ENCODE measurements around the gene KLK14. TPM values are rescaled to one million over a fixed set of nuclear protein-coding genes. Genes with fewer than 3 reads are reported as not detected.

KLK14 gene
- total RNA-seq, 2 experiments from 2014 or later: 0.84 TPM; not detected in 1

DNA sequence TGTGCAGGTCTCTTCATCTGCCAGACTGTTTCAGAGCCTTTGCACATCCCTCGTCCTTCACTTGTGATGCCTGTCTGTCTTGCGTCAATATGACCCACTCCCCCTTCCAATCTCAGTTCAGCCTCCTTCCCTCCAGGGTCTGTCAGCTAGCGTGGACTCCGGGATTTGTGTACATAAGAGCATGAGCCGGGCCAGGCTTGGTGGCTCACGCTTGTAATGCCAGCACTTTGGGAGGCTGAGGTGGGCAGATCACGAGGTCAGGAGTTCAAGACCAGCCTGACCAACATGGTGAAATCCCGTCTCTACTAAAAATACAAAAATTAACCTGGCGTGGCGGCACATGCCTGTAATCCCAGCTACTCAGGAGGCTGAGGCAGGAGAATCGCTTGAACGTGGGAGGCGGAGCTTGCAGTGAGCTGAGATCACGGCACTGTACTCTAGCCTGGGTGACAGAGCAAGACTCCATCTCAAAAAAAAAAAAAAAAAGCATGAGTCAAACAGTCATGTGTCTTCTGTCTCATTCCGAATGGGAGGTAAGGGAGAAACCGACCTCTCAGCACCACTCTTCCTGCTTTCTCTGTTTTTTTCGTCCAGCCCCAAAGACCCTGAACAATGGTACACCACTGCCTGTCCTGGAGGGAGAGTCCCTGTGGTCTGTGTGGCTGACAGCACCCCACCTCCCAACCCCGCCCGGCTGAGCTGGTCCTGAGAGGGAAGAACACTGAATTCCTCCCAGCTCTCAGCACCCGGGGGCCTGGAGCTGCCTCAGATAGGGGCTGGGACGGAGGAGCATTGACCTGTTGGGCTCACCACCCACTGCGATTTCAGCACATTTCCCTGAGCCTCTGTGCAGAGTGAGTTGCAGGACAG lies 39.7 kb upstream of the KLK14 start:
- Histone ChIP-seq H2AFZ (ENCODE audit: low read length) (no peak overlapping the region), H4K20me1 (ENCODE audit: insufficient read depth, low read length) (no peaks in the 10 kb centered on the region), H3K9me2 (ENCODE audit: insufficient read depth, low read length) (no peaks in the 10 kb centered on the region), H3K9me3 (ENCODE audit: low read length) (no peaks in the 10 kb centered on the region), H3K4me2 (ENCODE audit: low read length) (no peak overlapping the region), H3K79me2 (ENCODE audit: insufficient read depth, low read depth, low read length) (no peaks in the 10 kb centered on the region), H3K27ac (ENCODE audit: low read depth, low read length, poor library complexity, severe bottlenecking) (no peak overlapping the region), H3K4me3 (ENCODE audit: low read depth, low read length, poor library complexity, severe bottlenecking) (no peak overlapping the region), H3K36me3 (ENCODE audit: insufficient read depth, low read length) (no peaks in the 10 kb centered on the region), H3K4me1 (ENCODE audit: insufficient read depth, low read length, poor library complexity, severe bottlenecking) (peaks cover 12% of the 10 kb centered on the region)
- ChIA-PET POLR2A (no interaction called here), CTCF (ENCODE audit: unreplicated experiment) (no interaction called here)
- intact Hi-C loops (cut with micrococcal nuclease; ENCODE audit: unreplicated experiment): no loop called here
- no peak for TF ChIP-seq EZH2phosphoT487 (IDR thresholded peaks at IDR 0.05; ENCODE audit: borderline replicate concordance, low read depth, low read length)
- TF ChIP-seq, protein P1, sequence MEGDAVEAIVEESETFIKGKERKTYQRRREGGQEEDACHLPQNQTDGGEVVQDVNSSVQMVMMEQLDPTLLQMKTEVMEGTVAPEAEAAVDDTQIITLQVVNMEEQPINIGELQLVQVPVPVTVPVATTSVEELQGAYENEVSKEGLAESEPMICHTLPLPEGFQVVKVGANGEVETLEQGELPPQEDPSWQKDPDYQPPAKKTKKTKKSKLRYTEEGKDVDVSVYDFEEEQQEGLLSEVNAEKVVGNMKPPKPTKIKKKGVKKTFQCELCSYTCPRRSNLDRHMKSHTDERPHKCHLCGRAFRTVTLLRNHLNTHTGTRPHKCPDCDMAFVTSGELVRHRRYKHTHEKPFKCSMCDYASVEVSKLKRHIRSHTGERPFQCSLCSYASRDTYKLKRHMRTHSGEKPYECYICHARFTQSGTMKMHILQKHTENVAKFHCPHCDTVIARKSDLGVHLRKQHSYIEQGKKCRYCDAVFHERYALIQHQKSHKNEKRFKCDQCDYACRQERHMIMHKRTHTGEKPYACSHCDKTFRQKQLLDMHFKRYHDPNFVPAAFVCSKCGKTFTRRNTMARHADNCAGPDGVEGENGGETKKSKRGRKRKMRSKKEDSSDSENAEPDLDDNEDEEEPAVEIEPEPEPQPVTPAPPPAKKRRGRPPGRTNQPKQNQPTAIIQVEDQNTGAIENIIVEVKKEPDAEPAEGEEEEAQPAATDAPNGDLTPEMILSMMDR (conservative IDR thresholded peaks at IDR 0.05; ENCODE audit: low read length): no peak
- BruUV-seq (replicated peaks): no TSS peak
- DNase-seq (ENCODE audit: low spot score): no peak

DNA sequence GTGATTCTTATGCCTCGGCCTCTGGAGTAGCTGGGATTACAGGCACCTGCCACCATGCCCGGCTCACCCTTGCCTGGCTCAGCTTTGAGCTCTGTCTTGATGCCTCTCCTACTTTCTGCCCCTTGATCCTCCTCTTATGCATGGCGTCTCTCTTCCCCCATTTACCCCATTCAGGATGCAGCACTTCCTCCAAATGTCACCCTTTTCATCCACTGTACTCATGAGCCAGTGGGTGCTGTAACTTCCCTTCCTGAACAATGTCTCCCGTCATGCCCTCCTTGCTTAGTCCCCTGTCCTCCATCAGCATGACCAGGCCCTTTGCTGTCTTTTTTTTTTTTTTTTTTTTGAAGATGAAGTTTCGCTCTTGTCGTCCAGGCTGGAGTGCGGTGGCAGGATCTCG lies 38.6 kb upstream of the KLK14 start:
- no TSS peak for BruUV-seq (replicated peaks)
- DNase-seq (ENCODE audit: low spot score): no peak
- H3K4me1 ChIP-seq (ENCODE audit: insufficient read depth, low read length, poor library complexity, severe bottlenecking): peaks cover 11% of the 10 kb centered on the region

More for the DNA sequence above, 38.6 kb upstream of the KLK14 start:
- H3K79me2 ChIP-seq (ENCODE audit: insufficient read depth, low read depth, low read length): no peaks in the 10 kb centered on the region
- intact Hi-C loops (cut with micrococcal nuclease; ENCODE audit: unreplicated experiment): no loop called here
- H3K4me3 ChIP-seq (ENCODE audit: low read depth, low read length, poor library complexity, severe bottlenecking): no peak overlapping the region
- no peak overlapping the region for H3K27ac ChIP-seq (ENCODE audit: low read depth, low read length, poor library complexity, severe bottlenecking)
- no peaks in the 10 kb centered on the region for H3K9me2 ChIP-seq (ENCODE audit: insufficient read depth, low read length)
- CTCF ChIA-PET (ENCODE audit: unreplicated experiment): no interaction called here
- TF ChIP-seq EZH2phosphoT487 (IDR thresholded peaks at IDR 0.05; ENCODE audit: borderline replicate concordance, low read depth, low read length): no peak
- TF ChIP-seq, protein P1 (conservative IDR thresholded peaks at IDR 0.05; ENCODE audit: low read length): no peak
- no peak overlapping the region for H3K4me2 ChIP-seq (ENCODE audit: low read length)
- H3K36me3 ChIP-seq (ENCODE audit: insufficient read depth, low read length): no peaks in the 10 kb centered on the region
- no peak overlapping the region for H2AFZ ChIP-seq (ENCODE audit: low read length)
- H3K9me3 ChIP-seq (ENCODE audit: low read length): no peaks in the 10 kb centered on the region
- no peaks in the 10 kb centered on the region for H4K20me1 ChIP-seq (ENCODE audit: insufficient read depth, low read length)
- POLR2A ChIA-PET: no interaction called here

All from OCI-LY7 (cell line).